CD4-positive, alpha-beta T cell treated with Interleukin-17A for 4 hours (primary cell): ENCODE results near the gene NELL1.

Experiments
- DNase-seq: peaks from one replicate; pipeline ENCODE4 v3.0.0-alpha.2; 2020; ENCODE audit warnings: mixed read lengths

The NELL1 gene

DNA sequence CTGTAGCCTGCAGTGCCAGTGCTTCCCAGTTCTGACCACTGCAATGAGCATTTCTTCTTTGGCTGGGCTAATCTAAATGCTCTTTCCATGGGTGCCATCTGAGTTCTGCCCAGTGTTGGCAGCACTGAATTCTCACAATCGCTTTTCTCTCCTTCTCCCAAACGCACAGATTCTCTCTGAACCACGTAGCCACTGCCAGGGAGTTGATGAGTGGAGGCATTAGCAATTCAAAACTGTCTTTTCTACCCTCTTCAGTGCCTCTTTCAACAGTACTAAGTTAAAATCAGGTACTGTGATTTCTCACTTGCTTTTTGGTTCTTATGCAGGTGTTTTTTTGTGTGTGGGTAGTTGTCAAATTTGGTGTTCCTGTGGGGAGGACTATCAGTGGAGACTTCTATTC lies 778.5 kb downstream of the NELL1 start:
- no peak for DNase-seq

GRCh38 chr11:21456186-21456585 lies 786.8 kb downstream of the NELL1 start:
- no peak for DNase-seq

DNA sequence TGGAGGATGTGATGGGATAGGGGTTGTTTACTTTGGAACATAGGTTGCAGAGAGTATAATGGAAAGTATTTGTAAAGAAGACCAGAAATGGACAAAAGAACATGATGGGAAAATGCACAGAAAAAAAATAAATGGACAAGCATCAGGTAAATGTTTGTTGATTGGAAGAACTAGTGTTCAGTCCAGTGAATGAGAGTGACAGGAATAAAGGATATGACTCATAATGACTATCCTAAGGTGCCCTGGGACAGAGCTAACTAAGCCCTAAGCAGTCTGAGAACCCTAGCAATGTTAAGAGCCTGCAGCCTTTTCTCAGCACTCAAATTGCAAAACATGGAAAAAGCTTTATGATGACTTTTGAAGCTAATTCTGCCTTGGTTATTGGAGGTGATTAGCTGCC lies 790.7 kb downstream of the NELL1 start:
- DNase-seq, result no peak

DNA sequence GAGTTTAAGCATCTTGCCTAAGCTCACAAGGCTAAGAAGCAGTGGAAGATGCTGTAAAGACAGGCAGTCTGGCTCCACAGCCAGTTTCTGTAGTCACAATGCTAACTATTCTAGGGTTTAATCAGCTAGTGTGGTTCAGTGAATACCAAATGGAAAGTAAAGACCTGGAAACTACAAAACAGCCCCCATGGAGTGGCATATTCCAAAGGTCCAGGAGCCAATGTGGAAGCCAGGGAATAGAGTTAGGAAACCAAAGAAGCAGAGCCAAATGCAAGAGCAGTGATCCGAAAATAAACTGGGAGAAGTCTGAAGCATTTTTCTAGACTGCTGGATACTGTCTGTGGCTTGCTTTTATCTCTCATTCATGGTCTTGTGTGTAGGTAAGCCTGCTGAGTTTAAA lies 792.3 kb downstream of the NELL1 start:
- DNase-seq, result no peak

- no peak for DNase-seq
These were observed 795.3 kb downstream of the NELL1 start for GRCh38 chr11:21464601-21465193.

DNA sequence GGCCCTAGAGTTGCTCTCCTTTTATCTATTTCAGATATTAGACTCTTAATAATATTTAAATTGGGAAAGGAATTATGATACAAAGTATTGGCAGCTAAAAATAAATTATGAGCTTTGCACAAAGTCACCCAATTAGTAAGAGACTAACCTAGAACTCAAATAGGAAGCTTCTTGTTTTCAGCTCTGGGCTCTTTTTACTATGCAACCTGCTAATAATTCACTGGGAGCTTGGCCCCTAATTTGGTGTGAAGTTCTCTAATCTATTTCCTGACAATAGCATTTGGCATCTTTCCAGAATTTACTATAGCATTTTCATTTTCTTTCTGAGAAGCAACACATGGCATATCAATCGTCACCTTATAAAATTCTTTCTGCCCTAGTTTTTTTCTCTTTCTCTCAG lies 795.8 kb downstream of the NELL1 start:
- no peak for DNase-seq

- DNase-seq, result no peak
These were observed 796.5 kb downstream of the NELL1 start for GRCh38 chr11:21465920-21466319.

DNA sequence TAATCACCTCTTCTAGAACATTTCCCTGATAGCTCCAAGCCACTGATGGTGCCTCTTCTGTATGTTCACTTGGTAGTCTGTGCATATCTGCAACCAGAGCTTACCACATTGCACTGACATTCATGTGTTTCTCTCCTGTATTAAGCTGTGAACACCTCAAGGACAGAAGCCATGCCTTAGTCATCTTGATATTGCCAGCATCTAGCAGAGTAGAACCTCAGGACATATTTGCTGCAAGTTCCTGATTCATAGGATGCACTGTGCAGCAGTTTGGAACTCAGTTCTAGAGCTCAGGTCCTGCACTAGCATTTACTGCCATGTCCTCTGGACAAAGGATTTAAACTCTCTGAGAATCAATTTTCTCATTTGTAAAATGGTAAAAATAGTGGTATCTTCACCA lies 801.1 kb downstream of the NELL1 start:
- no peak for DNase-seq

DNA sequence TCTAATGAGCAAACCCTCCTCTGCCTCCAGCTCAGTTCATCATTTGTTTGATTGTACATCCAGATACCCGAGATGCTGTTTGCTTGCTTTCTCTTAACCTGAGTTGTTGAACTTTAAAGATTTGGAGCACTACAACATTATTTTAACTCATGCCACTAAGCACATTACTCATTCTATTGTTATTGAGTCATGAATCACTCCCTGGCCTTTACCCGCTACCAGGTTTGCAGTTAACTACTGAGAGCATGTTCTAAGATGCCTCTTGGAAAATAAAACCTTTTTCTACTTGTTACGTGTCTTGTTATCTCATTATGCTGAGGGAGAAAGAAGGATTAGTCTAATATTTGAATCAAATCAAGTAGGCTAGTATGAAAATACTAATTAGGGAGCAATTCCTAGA lies 802.9 kb downstream of the NELL1 start:
- no peak for DNase-seq

DNA sequence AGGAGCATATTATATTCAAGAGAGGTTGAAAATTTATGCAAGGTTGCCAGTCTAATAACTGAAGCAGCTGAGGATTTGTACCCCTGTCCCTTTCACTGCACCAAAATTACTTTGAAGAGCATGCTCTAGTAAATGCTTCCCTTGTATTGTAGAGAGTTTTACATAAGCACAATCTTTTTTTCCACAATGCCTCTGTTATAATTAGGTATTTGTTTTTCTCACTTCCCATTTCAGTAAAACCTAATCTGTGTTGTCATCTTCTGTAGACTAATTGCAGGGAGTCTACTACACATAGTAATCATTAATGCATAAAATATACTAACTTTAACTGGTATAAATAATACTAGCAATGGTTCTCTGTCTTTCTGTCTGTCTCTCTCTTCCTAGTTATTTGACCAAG lies 805.1 kb downstream of the NELL1 start:
- DNase-seq, result no peak

GRCh38 chr11:21475276-21475675 lies 805.9 kb downstream of the NELL1 start:
- DNase-seq, result no peak

GRCh38 chr11:21476588-21476987 lies 807.2 kb downstream of the NELL1 start:
- DNase-seq, result no peak

DNA sequence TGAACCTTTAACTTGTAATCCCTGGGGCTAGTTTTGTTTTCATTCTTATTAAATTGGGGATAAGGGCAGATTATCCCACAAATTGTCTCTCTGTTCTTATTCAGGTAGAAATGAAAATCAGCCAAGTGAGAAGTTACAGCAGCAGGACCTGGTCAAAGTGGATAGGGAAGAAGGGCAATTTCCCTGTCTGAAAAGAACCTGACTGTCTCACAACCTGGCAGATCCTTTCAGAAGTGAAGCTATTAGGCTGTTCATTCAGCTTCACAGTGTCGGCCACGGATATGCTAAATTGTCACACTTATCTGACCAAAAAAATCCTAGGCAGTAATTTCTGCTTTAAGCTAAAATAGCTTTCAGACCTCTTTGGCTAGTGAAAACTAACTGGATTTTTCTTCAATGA lies 810.9 kb downstream of the NELL1 start:
- DNase-seq, result no peak

DNA sequence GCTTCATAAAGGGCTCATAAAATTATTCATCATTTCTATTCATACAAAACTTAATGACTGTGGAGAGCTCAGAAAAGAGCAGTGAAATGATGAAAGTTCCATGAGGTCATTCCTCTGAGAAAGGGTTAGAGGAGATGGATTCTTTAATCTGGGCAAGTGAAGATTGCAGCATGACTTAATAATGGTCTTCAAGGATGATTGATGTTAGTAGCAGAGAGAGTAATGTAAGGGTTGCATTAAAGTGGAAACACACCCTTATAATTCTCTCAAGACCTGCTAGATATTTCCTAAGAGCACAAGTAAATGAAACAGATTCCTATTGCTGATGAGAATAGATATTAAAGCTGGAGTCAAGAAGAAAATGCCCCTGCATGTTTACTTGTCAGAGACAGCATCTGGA lies 811.9 kb downstream of the NELL1 start:
- DNase-seq, result no peak

GRCh38 chr11:21484039-21484438 lies 814.7 kb downstream of the NELL1 start:
- DNase-seq, result no peak

DNA sequence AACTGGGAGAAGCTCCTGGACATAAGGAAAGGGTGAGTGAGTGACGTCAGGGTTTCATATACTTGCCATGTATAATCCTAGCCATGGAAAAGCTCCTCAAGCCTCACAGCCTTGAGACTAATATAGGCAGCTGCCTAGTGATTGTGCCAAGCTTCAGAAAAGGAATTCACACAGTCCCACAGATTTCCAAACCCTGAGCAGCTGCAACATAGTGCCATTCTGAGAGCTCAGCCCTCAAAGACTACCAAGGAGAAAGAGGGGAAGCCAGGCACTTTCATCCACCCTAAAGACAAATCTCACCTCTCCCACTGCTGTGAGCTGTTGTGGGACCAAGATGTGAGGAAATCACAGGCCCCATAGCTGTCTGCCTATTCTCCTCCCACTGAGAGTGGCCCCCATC lies 815.6 kb downstream of the NELL1 start:
- no peak for DNase-seq

GRCh38 chr11:21485426-21485825 lies 816.0 kb downstream of the NELL1 start:
- no peak for DNase-seq

GRCh38 chr11:21489416-21490115 lies 820.2 kb downstream of the NELL1 start:
- DNase-seq, result no peak

DNA sequence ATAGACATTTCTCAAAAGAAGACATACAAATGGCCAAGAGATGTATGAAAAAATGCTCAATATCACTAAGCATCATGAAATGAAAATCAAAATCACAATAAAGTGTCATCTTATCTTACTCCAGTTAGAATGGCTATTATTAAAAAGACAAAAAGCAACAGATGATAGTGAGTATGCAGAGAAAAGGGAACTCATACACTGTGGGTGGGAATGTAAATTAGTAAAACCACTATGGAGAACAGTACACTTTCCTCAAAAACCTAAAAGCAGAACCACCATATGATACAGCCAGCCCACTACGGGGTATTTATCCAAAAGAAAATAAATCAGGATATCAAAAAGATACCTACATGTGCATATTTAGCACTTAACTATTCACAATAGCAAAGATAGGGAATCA lies 823.5 kb downstream of the NELL1 start:
- DNase-seq, result no peak

DNA sequence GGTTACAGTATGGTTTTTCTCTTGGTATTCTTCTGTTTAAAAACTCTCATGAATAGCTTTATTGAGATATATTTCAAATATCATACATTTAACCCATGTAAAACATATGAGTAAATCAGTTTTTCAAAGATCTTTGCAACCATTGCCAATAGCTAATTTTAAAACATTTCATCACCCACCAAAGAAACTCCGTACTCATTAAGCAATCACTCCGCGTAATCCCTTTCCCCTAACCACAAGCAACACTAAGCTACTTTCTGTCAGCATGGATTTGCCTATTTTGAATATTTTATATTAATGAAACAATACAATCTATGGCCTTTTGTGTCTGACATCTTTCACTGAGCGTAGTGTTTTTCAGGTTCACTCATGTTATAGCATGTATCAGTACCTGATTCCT lies 825.6 kb downstream of the NELL1 start:
- no peak for DNase-seq

DNA sequence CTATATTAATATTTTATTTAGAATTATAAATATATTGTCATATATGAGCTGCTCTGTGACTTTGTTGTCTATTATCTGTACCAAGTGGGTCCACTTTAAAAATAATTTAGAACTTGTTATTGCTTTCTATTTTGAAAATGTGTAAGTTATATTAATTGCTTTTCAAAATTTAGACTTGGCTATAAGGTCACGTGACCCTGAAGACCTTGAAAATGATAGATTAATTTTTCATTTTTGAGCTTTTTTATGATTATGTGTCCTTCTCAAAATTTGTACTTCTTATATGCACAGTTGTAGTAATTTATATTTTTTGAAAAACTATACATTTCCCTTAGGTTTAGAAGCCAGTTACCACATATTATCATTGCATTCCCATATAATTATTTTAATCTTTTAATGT lies 826.5 kb downstream of the NELL1 start:
- no peak for DNase-seq

GRCh38 chr11:21501245-21501644 lies 831.9 kb downstream of the NELL1 start:
- no peak for DNase-seq

DNA sequence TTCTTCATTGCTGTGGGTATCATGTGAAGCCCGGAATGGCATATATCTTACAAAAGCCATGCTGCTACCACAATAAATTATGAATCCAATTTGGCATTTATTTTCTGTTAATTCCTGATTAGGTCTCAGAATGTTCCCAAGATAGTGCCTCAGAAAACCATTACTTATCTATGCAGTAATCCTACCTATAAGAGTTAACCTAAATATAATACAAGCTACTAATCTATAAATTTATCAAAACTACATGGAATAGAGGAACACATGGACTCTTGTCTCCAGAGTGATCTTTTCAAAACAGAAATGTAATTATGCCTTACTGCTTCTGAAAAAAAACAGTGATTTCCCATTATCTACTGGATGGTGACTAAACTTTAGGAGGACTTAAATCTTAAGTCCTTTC lies 835.7 kb downstream of the NELL1 start:
- no peak for DNase-seq

GRCh38 chr11:21511835-21512440 lies 842.6 kb downstream of the NELL1 start:
- peak; percentile 5 for DNase-seq

GRCh38 chr11:21514316-21514715 lies 844.9 kb downstream of the NELL1 start:
- DNase-seq, result no peak
